Stomach (tissue), 9 donors: ENCODE results near the gene LDLRAD3. TPM values are rescaled to one million over a fixed set of nuclear protein-coding genes. Genes with fewer than 3 reads are reported as not detected.

Source experiments
- DNase-seq, 2 donors: peaks; one replicate each; pipeline versions ENCODE4 v3.0.0 to v3.0.0-alpha.2; 2013 to 2019
- H3K27ac ChIP-seq, 5 donors: fragments of 200-600 bp in 4 of 5; sonication (generic) in 4 of 5; one replicate each; pipeline ENCODE4 v1.5.1; 2013 to 2019; ENCODE audit warnings: mild to moderate bottlenecking in 1 of 5, moderate library complexity in 1 of 5
- H3K27me3 ChIP-seq, 3 donors: fragments of 200-600 bp; sonication (generic); one replicate each; pipeline ENCODE4 v1.5.1; 2017 to 2019; ENCODE audit warnings: mixed run types in 1 of 3
- H3K36me3 ChIP-seq, 4 donors: fragments of 200-600 bp; sonication (generic); 1 replicate in 3 of 4; 2 replicates in 1 of 4; pipeline ENCODE4 v1.5.1; 2016 to 2019
- H3K4me1 ChIP-seq, 4 donors: fragments of 200-600 bp; sonication (generic); one replicate each; pipeline ENCODE4 v1.5.1; 2016 to 2019
- H3K4me3 ChIP-seq, 4 donors: fragments of 200-600 bp; sonication (generic) in 3 of 4; one replicate each; pipeline ENCODE4 v1.5.1; 2016 to 2019; ENCODE audit warnings: mild to moderate bottlenecking in 1 of 4
- H3K9me3 ChIP-seq, 4 donors: fragments of 200-600 bp; sonication (generic); one replicate each; pipeline ENCODE4 v1.5.1; 2016 to 2019
- EP300 ChIP-seq: sonication (generic); formaldehyde crosslinking; IDR thresholded peaks from one replicate; pipeline ENCODE4 v1.6.1; 2017; ENCODE audit warnings: antibody characterized with exemption
- POLR2A ChIP-seq, 4 donors: fragments of 450-650 bp; IDR thresholded peaks; one replicate each; pipeline ENCODE4 v1.6.1; 2016; ENCODE audit warnings: antibody characterized with exemption in 4 of 4, control low read depth in 2 of 4, mild to moderate bottlenecking in 1 of 4, moderate library complexity in 1 of 4
- POLR2AphosphoS5 ChIP-seq, 3 donors: sonication (generic); formaldehyde crosslinking; IDR thresholded peaks; one replicate each; pipeline ENCODE4 v1.6.1; 2016; ENCODE audit warnings: antibody characterized with exemption in 3 of 3
- WGBS, 5 donors: extraction: QIAGEN DNeasy Blood & Tissue Kit in 3 of 5; methylation state at CpG; one replicate each; pipeline versions ENCODE4 v1.1.5 to v1.1.7; 2013 to 2018; 5-methylcytosine and 5-hydroxymethylcytosine counted together
- intact Hi-C: fragments of 100-400 bp; cut with DNase I; formaldehyde crosslinking; loops from one replicate; pipeline ENCODE4 v1.15.1; 2023; ENCODE audit warnings: low total_unique reads
- polyA plus RNA-seq, 3 donors: library from polyadenylated mRNA; stranded (reverse); fragments of 200-250 nt; gene quantifications; one replicate each; pipeline ENCODE4 v1.2.3, GENCODE V29; 2013
- total RNA-seq, 5 donors: library from RNA; depleted of rRNA; stranded (reverse); fragments of >200 nt; gene quantifications; one replicate each; pipeline versions ENCODE4 v1.1.0 to v1.2.3, GENCODE V29; 2014 to 2016
- TF ChIP-seq, protein P1 (sequence below), 7 experiments: fragments of 450-650 bp in 4 of 7; fragments of 200-600 bp in 3 of 7; sonication (generic) in 3 of 7; IDR thresholded peaks; one replicate each; pipeline ENCODE4 v1.5.1; 2016 to 2019; ENCODE audit warnings: antibody characterized with exemption in 7 of 7, control low read depth in 2 of 7, mild to moderate bottlenecking in 1 of 7
- donor health status: healthy with polysubstance abuse.
- donor health status: Bipolar disorder and iron deficiency.
- donor health status: healthy.

The LDLRAD3 gene
- total and polyA plus RNA-seq, 8 donors = 2.0 to 22.8 (median 7.9) TPM

DNA sequence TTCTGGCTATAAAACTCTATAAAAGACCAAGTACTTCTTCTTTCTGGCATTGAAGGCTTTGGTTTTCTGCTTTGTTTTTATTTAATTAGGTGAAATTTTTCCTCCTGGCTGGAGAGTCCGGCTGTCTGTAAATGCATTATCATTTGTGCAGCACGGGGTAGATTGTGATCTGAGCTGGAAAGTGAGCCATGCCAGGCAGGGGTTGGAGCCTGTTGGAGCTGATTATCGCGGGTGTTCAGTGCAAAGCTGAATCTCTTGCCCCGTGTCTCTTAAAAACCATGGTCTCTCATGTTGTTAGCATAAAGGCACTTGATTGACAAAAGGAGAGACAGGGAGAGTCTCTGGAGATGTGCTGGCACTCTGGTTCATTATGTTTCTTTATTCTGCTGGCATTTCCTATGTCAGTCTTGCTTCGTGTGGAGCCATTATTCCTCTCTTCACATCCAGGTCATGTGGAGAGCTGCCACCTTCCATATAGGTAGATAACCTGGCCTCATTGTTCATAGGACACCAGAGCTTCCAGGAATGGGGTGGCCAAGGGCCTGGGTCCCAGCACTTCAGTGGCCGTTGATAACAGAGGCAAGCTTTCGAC, 75.2 kb downstream of the LDLRAD3 start:
- intact Hi-C loops = no loop called here
- 77 to 88% (median 80%) methylated on average over 8 of the region's 8 CpGs for WGBS, 5 donors
- Histone ChIP-seq H3K4me1 (peaks cover 0 to 13% (median 9%) of the 10 kb centered on the region in 4 donors), H3K36me3 (no peaks in the 10 kb centered on the region), H3K9me3 (no peaks in the 10 kb centered on the region), H3K27ac (no peak overlapping the region), H3K4me3 (no peak overlapping the region), H3K27me3 (no peaks in the 10 kb centered on the region)
- peak in 1 of 2 donors; percentile 40 for DNase-seq
- no peak for TF ChIP-seq EP300
- no peak for TF ChIP-seq POLR2AphosphoS5 (IDR thresholded peaks at IDR 0.05)
- TF ChIP-seq POLR2A (IDR thresholded peaks at IDR 0.05) = no peak
- TF ChIP-seq, protein P1, sequence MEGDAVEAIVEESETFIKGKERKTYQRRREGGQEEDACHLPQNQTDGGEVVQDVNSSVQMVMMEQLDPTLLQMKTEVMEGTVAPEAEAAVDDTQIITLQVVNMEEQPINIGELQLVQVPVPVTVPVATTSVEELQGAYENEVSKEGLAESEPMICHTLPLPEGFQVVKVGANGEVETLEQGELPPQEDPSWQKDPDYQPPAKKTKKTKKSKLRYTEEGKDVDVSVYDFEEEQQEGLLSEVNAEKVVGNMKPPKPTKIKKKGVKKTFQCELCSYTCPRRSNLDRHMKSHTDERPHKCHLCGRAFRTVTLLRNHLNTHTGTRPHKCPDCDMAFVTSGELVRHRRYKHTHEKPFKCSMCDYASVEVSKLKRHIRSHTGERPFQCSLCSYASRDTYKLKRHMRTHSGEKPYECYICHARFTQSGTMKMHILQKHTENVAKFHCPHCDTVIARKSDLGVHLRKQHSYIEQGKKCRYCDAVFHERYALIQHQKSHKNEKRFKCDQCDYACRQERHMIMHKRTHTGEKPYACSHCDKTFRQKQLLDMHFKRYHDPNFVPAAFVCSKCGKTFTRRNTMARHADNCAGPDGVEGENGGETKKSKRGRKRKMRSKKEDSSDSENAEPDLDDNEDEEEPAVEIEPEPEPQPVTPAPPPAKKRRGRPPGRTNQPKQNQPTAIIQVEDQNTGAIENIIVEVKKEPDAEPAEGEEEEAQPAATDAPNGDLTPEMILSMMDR (IDR thresholded peaks at IDR 0.05) = no peak

DNA sequence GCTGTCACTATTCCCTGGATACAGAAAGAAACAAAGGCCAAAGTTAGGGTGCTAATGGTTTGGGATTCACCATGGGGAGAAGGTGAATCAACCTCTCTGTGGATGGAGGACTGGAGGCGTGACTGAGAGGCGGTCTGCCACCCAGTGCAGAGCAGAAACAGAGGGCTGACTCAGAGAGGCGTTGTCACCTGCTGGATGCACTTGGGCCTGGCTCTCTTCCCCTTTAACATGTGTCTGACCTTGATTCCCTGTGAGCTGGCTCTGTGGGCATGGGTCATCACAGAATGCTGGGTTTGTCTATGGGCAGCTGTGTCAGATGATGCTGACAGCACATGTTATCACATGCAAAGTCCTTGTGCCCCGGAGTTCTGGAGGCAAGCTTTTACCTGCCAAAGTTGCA, 75.9 kb downstream of the LDLRAD3 start:
- intact Hi-C loops = no loop called here
- Histone ChIP-seq H3K4me1 (peaks cover 0 to 13% (median 8%) of the 10 kb centered on the region in 4 donors), H3K27ac (no peak overlapping the region), H3K27me3 (no peaks in the 10 kb centered on the region), H3K9me3 (no peaks in the 10 kb centered on the region), H3K36me3 (no peaks in the 10 kb centered on the region), H3K4me3 (no peak overlapping the region)
- 86 to 94% (median 89%) methylated on average over 4 of the region's 4 CpGs for WGBS, 5 donors
- DNase-seq = no peak
- TF ChIP-seq POLR2AphosphoS5 (IDR thresholded peaks at IDR 0.05) (no peak), POLR2A (IDR thresholded peaks at IDR 0.05) (no peak), EP300 (no peak)
- TF ChIP-seq, protein P1 (IDR thresholded peaks at IDR 0.05) = no peak

DNA sequence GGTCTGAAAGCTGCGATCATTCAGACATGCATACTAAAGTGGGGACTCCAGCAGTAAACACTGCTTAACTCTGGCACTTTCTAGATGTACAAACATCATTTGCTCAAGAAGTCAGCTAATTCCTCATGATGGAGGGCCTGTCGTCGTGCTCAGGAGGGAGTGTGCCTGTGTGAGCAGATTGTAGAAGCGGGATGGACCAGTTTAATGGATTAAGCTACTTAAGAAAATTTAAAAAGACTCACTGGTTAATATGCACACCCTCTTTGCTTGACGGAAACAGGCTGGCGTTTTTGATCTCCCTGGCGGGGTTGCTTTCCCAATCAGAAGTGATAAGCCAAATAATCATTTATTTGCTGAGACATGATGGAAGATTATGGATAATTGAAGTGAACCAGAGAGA, 79.0 kb downstream of the LDLRAD3 start:
- Histone ChIP-seq H3K4me1 (peaks cover 0 to 5% (median 0%) of the 10 kb centered on the region in 4 donors), H3K4me3 (no peak overlapping the region), H3K27ac (no peak overlapping the region), H3K9me3 (no peaks in the 10 kb centered on the region), H3K36me3 (no peaks in the 10 kb centered on the region), H3K27me3 (no peaks in the 10 kb centered on the region)
- DNase-seq = peak in 1 of 2 donors; percentile 37
- TF ChIP-seq, protein P1 (IDR thresholded peaks at IDR 0.05) = no peak
- TF ChIP-seq POLR2AphosphoS5 (IDR thresholded peaks at IDR 0.05) = no peak
- no peak for TF ChIP-seq EP300
- 57 to 80% (median 65%) methylated on average over 7 of the region's 7 CpGs for WGBS, 5 donors
- intact Hi-C loops = no loop called here

DNA sequence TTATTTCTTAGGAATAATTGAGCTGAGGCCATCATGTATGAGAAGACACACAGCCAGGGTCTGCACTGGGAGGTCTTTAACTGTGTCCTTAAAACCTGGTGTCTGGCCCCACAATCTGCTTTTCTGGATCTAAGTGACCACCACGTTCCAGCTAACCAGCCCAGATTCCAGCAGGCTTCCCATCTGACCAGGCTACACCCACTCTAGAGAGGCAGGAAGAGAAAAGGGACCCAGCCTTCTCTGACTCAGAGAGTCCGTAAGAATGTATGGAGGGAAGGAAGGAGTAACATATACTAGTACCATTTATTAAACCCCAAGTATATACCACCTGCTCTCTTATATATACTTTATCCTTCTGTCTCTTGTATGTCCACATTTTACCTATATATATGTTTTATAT, 80.1 kb downstream of the LDLRAD3 start:
- 15 to 30% (median 25%) methylated on average over 2 of the region's 2 CpGs for WGBS, 5 donors
- Histone ChIP-seq H3K9me3 (no peaks in the 10 kb centered on the region), H3K36me3 (no peaks in the 10 kb centered on the region), H3K4me3 (no peak overlapping the region), H3K27ac (no peak overlapping the region), H3K4me1 (peaks cover 0 to 5% (median 0%) of the 10 kb centered on the region in 4 donors), H3K27me3 (no peaks in the 10 kb centered on the region)
- TF ChIP-seq POLR2A (IDR thresholded peaks at IDR 0.05) (no peak), POLR2AphosphoS5 (IDR thresholded peaks at IDR 0.05) (no peak), EP300 (no peak)
- TF ChIP-seq, protein P1 (IDR thresholded peaks at IDR 0.05) = no peak
- no peak for DNase-seq
- intact Hi-C loops = no loop called here
